Activated CD4-positive, alpha-beta T cell treated with anti-CD3 and anti-CD28 coated beads, Interleukin-2, Interleukin-6, amounts not matched to agents 100 ng/mL and 50 ng/mL, durations not matched to agents 16 hours and 8 hours (primary cell): Measurements from ENCODE around the gene ZNF724.
"Not testable (repeated sequence)": the region's sequence is repeated elsewhere in the genome, so short reads cannot be mapped to it uniquely, and the experiment has no call there.

Experiments used
- DNase-seq: peaks from one replicate; pipeline ENCODE4 v3.0.0-alpha.2; 2020

ZNF724 gene

DNA sequence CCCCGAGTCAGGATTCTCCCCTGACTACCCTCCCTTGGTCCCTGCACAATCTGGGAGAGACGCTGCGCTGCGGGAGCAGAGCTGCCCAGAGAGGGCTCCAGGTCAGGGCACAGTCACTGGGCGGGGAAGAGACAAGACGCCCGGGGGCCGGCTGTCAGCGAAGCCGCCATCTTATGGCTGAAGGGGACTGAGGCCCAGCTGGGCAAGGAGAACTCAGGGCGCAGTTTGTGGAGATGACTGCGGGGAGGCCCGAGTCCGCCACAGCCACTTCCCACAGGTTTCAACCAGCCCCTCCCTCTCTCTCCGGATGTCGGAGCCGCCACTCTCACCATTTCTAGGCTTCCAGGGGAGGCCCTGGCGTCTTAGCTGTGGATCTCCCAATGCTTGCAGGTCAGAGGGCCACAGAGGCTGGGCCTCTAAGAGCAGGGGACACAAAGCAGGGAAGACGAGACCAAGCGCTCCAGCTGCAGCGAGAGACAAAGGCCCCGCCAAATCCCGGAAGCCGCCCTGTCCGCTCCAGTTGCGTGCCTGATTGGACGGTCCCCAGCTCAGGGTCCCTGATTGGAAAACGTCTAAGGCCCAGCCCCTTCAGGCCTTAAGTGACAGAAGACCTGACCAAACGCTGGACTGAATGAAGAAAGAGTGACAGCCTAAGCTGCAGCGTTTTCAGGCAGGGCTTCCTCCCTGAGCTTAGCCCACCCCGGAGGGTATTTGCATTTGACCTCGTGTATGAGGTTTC is at the start of gene ZNF724:
Gene ZNF724, minus strand, starts transcription at position 484 of the 739 bp plus-strand sequence. Its CDS starts 152 bp downstream, at position 332.
- peak; percentile 96 for DNase-seq

- no peak for DNase-seq
Measured at GRCh38 chr19:23294141-23294540, 43.9 kb upstream of the ZNF724 start.

DNA sequence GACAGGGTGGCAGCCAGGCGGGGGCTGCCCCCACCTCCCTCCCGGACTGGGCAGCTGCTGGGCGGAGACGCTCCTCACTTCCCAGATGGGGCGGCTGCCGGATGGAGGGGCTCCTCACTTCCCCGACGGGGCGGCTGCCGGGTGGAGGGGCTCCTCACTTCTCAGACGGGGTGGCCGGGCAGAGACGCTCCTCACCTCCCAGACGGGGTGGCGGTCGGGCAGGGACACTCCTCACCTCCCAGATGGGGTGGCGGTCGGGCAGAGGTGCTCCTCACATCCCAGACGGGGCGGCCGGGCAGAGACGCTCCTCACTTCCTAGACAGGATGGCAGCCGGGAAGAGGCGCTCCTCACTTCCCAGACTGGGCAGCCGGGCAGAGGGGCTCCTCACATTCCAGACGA is 39.8 kb upstream of the ZNF724 start:
- not testable (repeated sequence) for DNase-seq

- no peak for DNase-seq
Measured at GRCh38 chr19:23287620-23288019, 37.4 kb upstream of the ZNF724 start.

DNA sequence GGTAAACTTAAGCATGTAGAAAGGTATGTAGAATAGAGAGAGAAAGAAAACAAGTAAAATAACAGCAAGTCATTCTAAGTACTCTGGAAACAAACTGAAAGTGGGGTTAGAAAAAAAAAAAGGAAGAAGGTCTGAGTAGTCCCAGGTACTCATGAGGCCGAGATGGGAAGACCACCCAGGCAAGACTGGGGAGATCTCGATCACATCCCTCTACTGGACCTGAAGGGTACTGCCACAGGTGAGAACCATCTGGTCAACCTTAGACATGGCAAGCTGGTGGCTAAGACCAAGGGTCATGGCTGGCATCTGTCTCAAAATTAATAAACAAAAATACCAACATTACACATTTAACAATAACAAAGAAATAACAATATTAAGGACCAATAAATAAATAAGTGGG is 36.3 kb upstream of the ZNF724 start:
- no peak for DNase-seq

GRCh38 chr19:23285948-23286347 is 35.8 kb upstream of the ZNF724 start:
- no peak for DNase-seq

GRCh38 chr19:23285326-23285725 is 35.1 kb upstream of the ZNF724 start:
- DNase-seq = not testable (repeated sequence)

DNA sequence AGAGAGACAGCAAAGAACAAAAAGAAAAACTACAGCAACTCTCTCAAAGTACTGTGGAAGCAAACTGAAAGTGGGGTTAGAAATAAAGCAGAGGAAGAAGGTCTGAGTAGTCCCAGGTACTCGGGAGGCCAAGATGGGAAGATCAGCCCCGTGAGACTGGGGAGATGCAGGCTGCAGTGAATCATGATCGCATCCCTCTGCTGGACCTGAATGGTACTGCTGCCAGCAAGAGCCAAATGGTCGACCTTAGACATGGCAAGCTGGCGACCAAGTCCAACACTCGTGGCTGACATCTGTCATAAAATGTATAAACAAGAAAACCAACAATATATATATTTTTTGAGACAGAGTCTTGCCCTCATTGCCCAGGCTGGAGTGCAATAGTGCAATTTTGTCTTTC is 33.7 kb upstream of the ZNF724 start:
- peak; percentile 36 for DNase-seq

GRCh38 chr19:23281663-23282276 is 31.6 kb upstream of the ZNF724 start:
- no peak for DNase-seq

DNA sequence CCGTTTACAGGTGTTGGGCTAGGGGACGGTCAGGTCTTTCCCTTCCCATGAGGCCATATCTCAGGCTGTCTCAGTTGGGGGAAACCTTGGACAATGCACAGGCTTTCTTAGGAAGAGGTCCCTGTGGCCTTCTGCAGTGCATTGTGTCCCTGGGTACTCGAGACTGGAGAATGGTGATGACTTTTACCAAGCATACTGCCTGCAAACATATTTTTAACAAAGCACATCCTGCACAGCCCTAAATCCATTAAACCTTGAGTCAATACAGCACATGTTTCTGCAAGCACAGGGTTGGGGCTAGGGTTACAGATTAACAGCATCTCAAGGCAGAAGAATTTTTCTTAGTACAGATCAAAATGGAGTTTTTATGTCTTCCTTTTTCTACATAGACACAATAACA is 27.9 kb upstream of the ZNF724 start:
- DNase-seq = not testable (repeated sequence)

GRCh38 chr19:23273590-23274412 is 23.6 kb upstream of the ZNF724 start:
- DNase-seq = peak; percentile 92

GRCh38 chr19:23273022-23273589 is 22.9 kb upstream of the ZNF724 start:
- peak; percentile 8 for DNase-seq

- DNase-seq = no peak
Measured at GRCh38 chr19:23263870-23264590, 13.8 kb upstream of the ZNF724 start.

GRCh38 chr19:23263396-23263795 is 13.2 kb upstream of the ZNF724 start:
- no peak for DNase-seq

GRCh38 chr19:23262920-23263319 is 12.7 kb upstream of the ZNF724 start:
- no peak for DNase-seq

GRCh38 chr19:23261496-23262020 is 11.4 kb upstream of the ZNF724 start:
- no peak for DNase-seq

DNA sequence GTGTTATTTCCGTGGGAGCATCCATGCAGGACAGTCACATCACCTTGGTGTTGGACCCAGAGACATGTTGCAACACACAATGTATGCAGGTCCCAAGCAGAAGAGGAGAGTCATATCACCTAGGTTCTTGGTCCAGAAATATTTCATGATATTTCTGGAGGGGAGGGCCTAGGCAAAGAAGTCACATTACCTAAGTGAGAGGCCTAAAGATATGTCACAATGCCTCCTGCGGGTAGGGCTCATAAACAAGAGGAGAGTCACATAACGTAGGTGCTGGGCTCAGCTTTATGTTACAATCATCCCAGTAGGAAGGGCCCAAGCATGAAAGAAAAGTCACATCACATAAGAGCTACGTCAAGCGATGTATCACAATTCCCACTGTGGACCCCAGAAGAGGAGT is 10.8 kb upstream of the ZNF724 start:
- no peak for DNase-seq

GRCh38 chr19:23259961-23260360 is 9.8 kb upstream of the ZNF724 start:
- no peak for DNase-seq

- no peak for DNase-seq
Measured at GRCh38 chr19:23255700-23256099, 5.5 kb upstream of the ZNF724 start.

GRCh38 chr19:23254141-23254910 is 4.1 kb upstream of the ZNF724 start:
- no peak for DNase-seq

DNA sequence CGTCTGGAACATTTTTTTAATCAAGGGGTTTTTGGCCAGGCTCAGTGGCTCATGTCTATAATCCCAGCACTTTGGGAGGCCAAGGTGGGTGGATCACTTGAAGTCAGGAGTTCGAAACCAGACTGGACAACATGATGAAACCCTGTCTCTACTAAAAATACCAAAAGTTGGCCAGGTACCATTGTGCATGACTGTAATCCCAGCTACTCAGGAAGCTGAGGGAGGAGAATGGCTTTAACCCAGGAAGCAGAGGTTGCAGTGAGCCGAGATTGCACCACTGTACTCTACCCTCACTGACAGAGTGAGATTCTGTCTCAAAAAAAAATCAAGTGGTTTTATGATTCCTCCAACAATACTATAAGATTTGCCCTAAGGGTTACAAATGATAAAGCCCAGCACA is 3.1 kb upstream of the ZNF724 start:
- DNase-seq = not testable (repeated sequence)

- no peak for DNase-seq
Measured at GRCh38 chr19:23241419-23241818, 8.8 kb downstream of the ZNF724 start.
